PC-3 (cell line): ENCODE measurements around the gene LRPPRC. TPM values are rescaled to one million over a fixed set of nuclear protein-coding genes. Genes with fewer than 3 reads are reported as not detected.
A peak's percentile ranks its signal among the peaks of the same experiment; 100 is the strongest.
"Not testable (repeated sequence)": the region's sequence is repeated elsewhere in the genome, so short reads cannot be mapped to it uniquely, and the experiment has no call there.

Experiments used
- ATAC-seq: fragments of 200-7000 bp; cut with Tn5 transposase; 2 replicates; pipeline ENCODE4 v1.9.1; 2020; ENCODE audit warnings: mild to moderate bottlenecking, moderate library complexity
- BruUV-seq: library from RNA; stranded (reverse); fragments of 400-500 nt; replicated peaks from 2 replicates; lab custom pipeline; 2021; lab: Mats Ljungman, UMichigan
- CTCF ChIA-PET: fragments of 300-600 bp; sonication (Branson Sonifier 250); formaldehyde crosslinking; loops from one replicate; lab custom pipeline; 2022; ENCODE audit warnings: antibody characterized with exemption; lab: Charles Lee
- POLR2A ChIA-PET: fragments of 300-600 bp; sonication (Branson Sonifier 250); formaldehyde crosslinking; loops from one replicate; lab custom pipeline; 2022; ENCODE audit warnings: antibody characterized with exemption; ENCODE audit not compliant: unreplicated experiment; lab: Charles Lee
- DNase-seq: peaks from one replicate; pipeline ENCODE4 v3.0.0-alpha.2; 2015
- H2AFZ ChIP-seq: fragments of 300-600 bp; sonication (generic); 2 replicates; pipeline ENCODE4 v1.6.0; 2016; ENCODE audit warnings: antibody characterized with exemption, low read length
- H3F3A ChIP-seq: fragments of 300-600 bp; sonication (generic); one replicate; pipeline ENCODE4 v1.6.0; 2017; ENCODE audit warnings: antibody characterized with exemption, low read length, control low read depth, mild to moderate bottlenecking; ENCODE audit not compliant: unreplicated experiment
- H3K27ac ChIP-seq: fragments of 300-600 bp; sonication (generic); 2 replicates; pipeline ENCODE4 v1.5.1; 2016; ENCODE audit warnings: mild to moderate bottlenecking, low read length
- H3K27me3 ChIP-seq: fragments of 300-600 bp; sonication (generic); 2 replicates; pipeline ENCODE4 v1.6.1; 2016; ENCODE audit warnings: low read length, mixed read lengths
- H3K36me3 ChIP-seq: fragments of 300-600 bp; sonication (generic); 2 replicates; pipeline ENCODE4 v1.6.1; 2016; ENCODE audit warnings: low read depth, mixed run types, low read length, mixed read lengths
- H3K4me1 ChIP-seq: fragments of 300-600 bp; sonication (generic); 2 replicates; pipeline ENCODE4 v1.5.1; 2016; ENCODE audit warnings: low read length; ENCODE audit not compliant: insufficient read depth
- H3K4me2 ChIP-seq: fragments of 300-600 bp; sonication (generic); 2 replicates; pipeline ENCODE4 v1.6.0; 2016; ENCODE audit warnings: low read length
- H3K4me3 ChIP-seq: fragments of 300-600 bp; sonication (generic); 2 replicates; pipeline ENCODE4 v1.5.1; 2016; ENCODE audit warnings: mild to moderate bottlenecking, low read length, mixed read lengths
- H3K79me2 ChIP-seq: fragments of 300-600 bp; sonication (generic); 2 replicates; pipeline ENCODE4 v1.6.1; 2017; ENCODE audit warnings: low read length, mixed read lengths
- H3K9ac ChIP-seq: fragments of 300-600 bp; sonication (generic); 2 replicates; pipeline ENCODE4 v1.6.0; 2016; ENCODE audit warnings: mild to moderate bottlenecking, low read length
- H3K9me2 ChIP-seq: fragments of 300-600 bp; sonication (generic); replicated peaks from 2 replicates; pipeline ENCODE4 v1.6.1; 2016; ENCODE audit warnings: mixed run types, low read length, mixed read lengths
- H3K9me3 ChIP-seq: fragments of 300-600 bp; sonication (generic); 2 replicates; pipeline ENCODE4 v1.6.1; 2016; ENCODE audit warnings: low read length, mixed read lengths
- H4K20me1 ChIP-seq: fragments of 300-600 bp; sonication (generic); 2 replicates; pipeline ENCODE4 v1.6.1; 2016; ENCODE audit warnings: low read length, mixed read lengths
- CTCF ChIP-seq: fragments of 300-600 bp; sonication (generic); conservative IDR thresholded peaks from 2 replicates; pipeline ENCODE4 v1.5.1; 2017; ENCODE audit warnings: antibody characterized with exemption, low read depth, mild to moderate bottlenecking, low read length
- EZH2 ChIP-seq: fragments of 300-600 bp; sonication (generic); IDR thresholded peaks from one replicate; pipeline ENCODE4 v1.6.1; 2017; ENCODE audit warnings: antibody characterized with exemption, mild to moderate bottlenecking, low read length; ENCODE audit not compliant: unreplicated experiment
- EZH2phosphoT487 ChIP-seq: fragments of 300-600 bp; sonication (generic); IDR thresholded peaks from 2 replicates; pipeline ENCODE4 v1.6.1; 2018; ENCODE audit warnings: mild to moderate bottlenecking, antibody characterized with exemption, low read length, borderline replicate concordance
- intact Hi-C: fragments of 100-400 bp; cut with micrococcal nuclease; formaldehyde crosslinking; loops from 2 replicates; pipeline ENCODE4 v1.9.0; 2023
- total RNA-seq: library from RNA; depleted of rRNA; stranded (reverse); fragments of >200 nt; gene quantifications from 2 replicates; pipeline ENCODE4 v1.2.3, GENCODE V29; 2014

Gene LRPPRC
- total RNA-seq, 1 experiment from 2014 or later: 94.8 TPM

DNA sequence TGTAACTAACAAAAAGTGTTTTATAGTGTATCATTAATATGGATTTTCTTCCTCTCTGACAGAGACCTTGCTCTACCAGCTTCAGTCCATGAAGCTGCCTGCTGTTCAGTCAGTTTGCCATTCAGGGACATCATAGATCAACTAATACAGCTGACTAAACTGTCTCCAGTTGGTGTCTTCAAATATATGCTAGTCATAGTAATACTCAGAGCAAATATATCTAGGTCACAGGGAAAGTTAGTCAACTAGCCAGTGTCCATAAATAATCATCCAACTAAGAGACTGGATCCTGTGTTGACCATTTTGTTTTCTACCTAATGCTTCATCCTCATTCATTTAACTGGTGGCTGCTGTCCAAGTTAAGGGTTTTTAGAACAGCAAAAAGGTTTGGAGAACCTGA lies 38.2 kb upstream of the LRPPRC start:
- TF ChIP-seq EZH2phosphoT487 (no peak), EZH2 (no peak), CTCF (no peak)
- BruUV-seq: no TSS peak
- Histone ChIP-seq H3K27ac (no peak overlapping the region), H3K4me2 (no peak overlapping the region), H2AFZ (no peak overlapping the region), H3K9me3 (no peaks in the 10 kb centered on the region), H3K79me2 (no peaks in the 10 kb centered on the region), H3K4me3 (no peak overlapping the region), H3K4me1 (no peaks in the 10 kb centered on the region), H3K36me3 (no peaks in the 10 kb centered on the region), H3K9ac (no peak overlapping the region), H3K9me2 (no peaks in the 10 kb centered on the region), H4K20me1 (no peaks in the 10 kb centered on the region), H3K27me3 (peaks cover 31% of the 10 kb centered on the region; the same call in 1 of the 2 replicates), H3F3A (no peaks in the 10 kb centered on the region)
- ChIA-PET POLR2A (no interaction called here), CTCF (no interaction called here)
- DNase-seq: no peak
- ATAC-seq: no peak
- intact Hi-C loops: no loop called here

DNA sequence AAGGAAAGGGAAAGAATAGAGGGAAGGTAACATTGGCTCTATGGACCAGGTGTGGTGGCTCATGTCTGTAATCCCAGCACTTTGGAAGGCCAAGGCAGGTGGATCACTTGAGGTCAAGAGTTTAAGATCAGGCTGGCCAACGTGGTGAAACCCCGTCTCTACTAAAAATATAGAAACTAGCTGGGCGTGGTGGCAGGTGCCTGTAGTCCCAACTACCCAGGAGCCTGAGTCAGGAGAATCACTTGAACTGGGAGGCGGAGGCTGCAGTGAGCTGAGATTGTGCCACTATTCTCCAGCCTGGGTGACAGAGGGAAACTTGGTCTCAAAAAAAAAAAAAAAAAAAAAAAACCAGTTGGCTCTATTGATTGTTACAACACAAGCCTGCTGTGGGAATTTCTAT lies 31.3 kb upstream of the LRPPRC start:
- POLR2A ChIA-PET, H3K4me1 ChIP-seq, H3K9me3 ChIP-seq, H3F3A ChIP-seq, H2AFZ ChIP-seq, BruUV-seq, H3K27ac ChIP-seq, intact Hi-C loops, H3K4me2 ChIP-seq, ATAC-seq, CTCF ChIA-PET, H3K9ac ChIP-seq, H3K9me2 ChIP-seq, H3K4me3 ChIP-seq, H3K36me3 ChIP-seq, DNase-seq, H3K79me2 ChIP-seq, H4K20me1 ChIP-seq: not testable (repeated sequence)
- peaks cover 31% of the 10 kb centered on the region; the same call in 1 of the 2 replicates for H3K27me3 ChIP-seq

DNA sequence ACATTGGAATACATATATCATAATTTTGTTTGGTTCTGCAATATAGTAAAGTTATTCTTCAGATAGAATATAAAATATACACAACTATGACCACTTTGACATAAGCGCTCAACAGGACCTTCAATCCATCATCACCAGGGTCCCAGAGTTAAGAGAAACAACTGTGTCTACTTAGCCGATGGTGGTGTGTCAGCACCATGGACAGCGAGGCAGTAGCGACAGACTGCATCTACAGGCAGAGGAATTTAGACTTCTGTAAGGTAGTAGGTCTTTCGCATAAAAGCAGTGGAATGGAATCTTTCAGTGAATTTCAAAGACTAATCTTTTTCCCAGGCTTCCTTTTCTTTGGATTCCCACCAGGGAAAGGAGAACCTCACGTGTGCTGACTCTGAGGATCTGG lies 20.5 kb upstream of the LRPPRC start:
- Histone ChIP-seq H3K4me3 (no peak overlapping the region), H3F3A (no peaks in the 10 kb centered on the region), H3K27me3 (peaks cover 24% of the 10 kb centered on the region), H2AFZ (no peak overlapping the region), H3K4me1 (no peaks in the 10 kb centered on the region), H3K9me2 (no peaks in the 10 kb centered on the region; the same call in 1 of the 2 replicates), H3K9ac (no peak overlapping the region), H3K36me3 (no peaks in the 10 kb centered on the region), H3K4me2 (no peak overlapping the region), H4K20me1 (no peaks in the 10 kb centered on the region), H3K9me3 (no peaks in the 10 kb centered on the region), H3K79me2 (no peaks in the 10 kb centered on the region), H3K27ac (no peak overlapping the region)
- ATAC-seq: peak; percentile 38; the same call in 1 of the 2 replicates
- DNase-seq: peak; percentile 61
- TF ChIP-seq EZH2 (no peak), CTCF (no peak), EZH2phosphoT487 (no peak)
- POLR2A ChIA-PET: no interaction called here
- intact Hi-C loops: no loop called here
- no TSS peak for BruUV-seq
- CTCF ChIA-PET: no interaction called here
